Natural killer cell (primary cell): ENCODE measurements around the gene RECK. TPM values are rescaled to one million over a fixed set of nuclear protein-coding genes. Genes with fewer than 3 reads are reported as not detected.

Experiments used
- ATAC-seq, 3 donors: fragments of 150-1000 bp in 2 of 3; fragments of 200-7000 bp in 1 of 3; cut with Tn5 transposase; 1 replicate in 1 of 3; 2 replicates in 2 of 3; pipeline ENCODE4 v1.10.0; 2021; ENCODE audit warnings: mild to moderate bottlenecking in 2 of 3, moderate library complexity in 2 of 3
- DNase-seq, 2 donors: peaks; one replicate each; pipeline versions ENCODE4 v3.0.0 to v3.0.0-alpha.2; 2013 to 2021; ENCODE audit warnings: mixed read lengths in 1 of 2
- H3K27ac ChIP-seq: one replicate; pipeline ENCODE4 v1.5.1; 2013; ENCODE audit warnings: mild to moderate bottlenecking, low read length
- H3K27me3 ChIP-seq: one replicate; pipeline ENCODE4 v1.6.1; 2013; ENCODE audit warnings: low read length; ENCODE audit not compliant: control insufficient read depth, insufficient read depth
- H3K36me3 ChIP-seq: one replicate; pipeline ENCODE4 v1.6.1; 2013; ENCODE audit warnings: low read length; ENCODE audit not compliant: control insufficient read depth, insufficient read depth
- H3K4me1 ChIP-seq: one replicate; pipeline ENCODE4 v1.6.1; 2013; ENCODE audit warnings: low read length; ENCODE audit not compliant: control insufficient read depth, insufficient read depth
- H3K4me3 ChIP-seq: one replicate; pipeline ENCODE4 v1.5.1; 2013; ENCODE audit warnings: low read length
- H3K9me3 ChIP-seq: one replicate; pipeline ENCODE4 v1.6.1; 2013; ENCODE audit warnings: low read length; ENCODE audit not compliant: control insufficient read depth, insufficient read depth
- H3K27ac Mint-ChIP-seq, 2 donors: one replicate each; pipeline ENCODE4 v1.8.0; 2022; ENCODE audit warnings: mild to moderate bottlenecking in 2 of 2, mixed read lengths in 2 of 2, moderate library complexity in 1 of 2
- H3K27me3 Mint-ChIP-seq, 2 donors: one replicate each; pipeline ENCODE4 v1.8.0; 2022; ENCODE audit warnings: low read depth in 2 of 2, mixed read lengths in 2 of 2
- H3K36me3 Mint-ChIP-seq: one replicate; pipeline ENCODE4 v1.8.0; 2022; ENCODE audit warnings: mixed read lengths
- H3K4me1 Mint-ChIP-seq, 2 donors: one replicate each; pipeline ENCODE4 v1.8.0; 2022; ENCODE audit warnings: mixed read lengths in 2 of 2
- H3K4me3 Mint-ChIP-seq: one replicate; pipeline ENCODE4 v1.8.0; 2022; ENCODE audit warnings: mild to moderate bottlenecking, moderate library complexity, mixed read lengths
- H3K9me3 Mint-ChIP-seq, 2 donors: one replicate each; pipeline ENCODE4 v1.8.0; 2022; ENCODE audit warnings: mixed read lengths in 2 of 2
- WGBS: methylation state at CpG from one replicate; pipeline ENCODE4 v1.1.7; 2013; ENCODE audit warnings: missing lambda C conversion rate; ENCODE audit not compliant: insufficient coverage; 5-methylcytosine and 5-hydroxymethylcytosine counted together
- intact Hi-C: fragments of 100-400 bp; cut with micrococcal nuclease; formaldehyde crosslinking; loops from one replicate; pipeline ENCODE4 v1.14.2; 2022
- total RNA-seq, 4 donors: library from RNA; stranded (reverse); fragments of 120-200 nt in 1 of 4; gene quantifications; one replicate each; pipeline versions ENCODE4 v1.2.3 to v1.2.4, GENCODE V29; 2013 to 2022
- TF ChIP-seq, protein P1 (sequence below): fragments of 200-600 bp; IDR thresholded peaks from one replicate; pipeline ENCODE4 v1.8.0; 2022; ENCODE audit warnings: antibody characterized with exemption

The RECK gene
- total RNA-seq, 3 donors from 2014 or later (not counting 1 experiment from before 2014, with no cell fraction given): 7.4 to 10.3 (median 8.0) TPM

- no peaks in the 10 kb centered on the region for H3K27me3 ChIP-seq
- peaks cover 30 to 38% of the 10 kb centered on the region in 2 donors for H3K4me1 Mint-ChIP-seq
- intact Hi-C loops: loop anchor here (5.0 kb wide), 1 partner anchor 33 kb away; no protein-coding TSS in a partner anchor
These were observed 98.2 kb downstream of the RECK start for GRCh38 chr9:36134761-36135505.

DNA sequence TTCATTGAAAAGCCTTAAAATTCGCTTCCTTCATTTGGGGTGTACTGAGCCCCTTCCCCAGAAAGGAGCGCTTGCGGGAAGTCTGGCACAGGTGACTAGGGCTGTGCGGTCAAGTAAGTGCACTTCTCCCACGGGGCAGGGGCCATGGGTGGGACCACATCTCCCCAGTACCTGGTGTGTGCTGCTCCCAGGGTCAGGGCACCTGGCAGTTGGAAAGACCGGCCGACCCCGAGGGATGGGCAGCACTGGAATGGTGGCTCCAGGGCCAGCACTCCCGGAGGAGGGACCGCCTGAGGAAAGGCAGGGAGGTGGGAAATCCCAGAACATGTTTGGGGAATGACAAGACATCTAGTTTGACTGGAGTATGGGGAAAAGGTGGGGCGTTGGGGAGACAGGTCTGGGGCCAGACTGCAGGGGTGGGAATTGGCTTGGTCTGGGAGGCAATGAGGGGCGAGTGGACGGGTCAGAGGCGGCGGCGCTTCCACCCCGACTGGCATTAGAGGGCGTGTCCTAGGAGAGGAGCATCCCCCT lies 99.1 kb downstream of the RECK start:
- H3K27me3 ChIP-seq: no peaks in the 10 kb centered on the region
- H3K4me3 ChIP-seq: peak overlapping the region; percentile 43
- peak overlapping the region; percentile 82 for H3K4me3 Mint-ChIP-seq
- no peaks in the 10 kb centered on the region for H3K36me3 ChIP-seq
- DNase-seq (no peak), ATAC-seq (no peak)
- TF ChIP-seq, protein P1, sequence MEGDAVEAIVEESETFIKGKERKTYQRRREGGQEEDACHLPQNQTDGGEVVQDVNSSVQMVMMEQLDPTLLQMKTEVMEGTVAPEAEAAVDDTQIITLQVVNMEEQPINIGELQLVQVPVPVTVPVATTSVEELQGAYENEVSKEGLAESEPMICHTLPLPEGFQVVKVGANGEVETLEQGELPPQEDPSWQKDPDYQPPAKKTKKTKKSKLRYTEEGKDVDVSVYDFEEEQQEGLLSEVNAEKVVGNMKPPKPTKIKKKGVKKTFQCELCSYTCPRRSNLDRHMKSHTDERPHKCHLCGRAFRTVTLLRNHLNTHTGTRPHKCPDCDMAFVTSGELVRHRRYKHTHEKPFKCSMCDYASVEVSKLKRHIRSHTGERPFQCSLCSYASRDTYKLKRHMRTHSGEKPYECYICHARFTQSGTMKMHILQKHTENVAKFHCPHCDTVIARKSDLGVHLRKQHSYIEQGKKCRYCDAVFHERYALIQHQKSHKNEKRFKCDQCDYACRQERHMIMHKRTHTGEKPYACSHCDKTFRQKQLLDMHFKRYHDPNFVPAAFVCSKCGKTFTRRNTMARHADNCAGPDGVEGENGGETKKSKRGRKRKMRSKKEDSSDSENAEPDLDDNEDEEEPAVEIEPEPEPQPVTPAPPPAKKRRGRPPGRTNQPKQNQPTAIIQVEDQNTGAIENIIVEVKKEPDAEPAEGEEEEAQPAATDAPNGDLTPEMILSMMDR: no peak
- 18% methylated on average over 18 of the region's 18 CpGs for WGBS
- intact Hi-C loops: loop anchor here (1.0 to 5.0 kb wide), 2 partner anchors 15 to 34 kb away; no protein-coding TSS in a partner anchor
- H3K4me1 ChIP-seq: peaks cover 51% of the 10 kb centered on the region
- H3K9me3 Mint-ChIP-seq: no peaks in the 10 kb centered on the region
- no peaks in the 10 kb centered on the region for H3K27me3 Mint-ChIP-seq
- peak overlapping the region; percentile 66 for H3K27ac ChIP-seq
- peak overlapping the region; percentile 66 to 93 for H3K27ac Mint-ChIP-seq
- no peaks in the 10 kb centered on the region for H3K9me3 ChIP-seq
- no peaks in the 10 kb centered on the region for H3K36me3 Mint-ChIP-seq
- peaks cover 39 to 46% of the 10 kb centered on the region in 2 donors for H3K4me1 Mint-ChIP-seq

More at GRCh38 chr9:36134761-36135505, 98.2 kb downstream of the RECK start:
- Histone ChIP-seq H3K4me3 (no peak overlapping the region), H3K36me3 (no peaks in the 10 kb centered on the region), H3K9me3 (no peaks in the 10 kb centered on the region), H3K4me1 (peaks cover 42% of the 10 kb centered on the region), H3K27ac (no peak overlapping the region)
- Mint-ChIP-seq H3K36me3 (no peaks in the 10 kb centered on the region), H3K9me3 (no peaks in the 10 kb centered on the region), H3K27me3 (no peaks in the 10 kb centered on the region), H3K4me3 (peak overlapping the region; percentile 82), H3K27ac (peak overlapping the region; percentile 66 to 93)
- WGBS: 91% methylated on average over 9 of the region's 9 CpGs
- no peak for ATAC-seq
- no peak for DNase-seq
- TF ChIP-seq, protein P1: no peak

DNA sequence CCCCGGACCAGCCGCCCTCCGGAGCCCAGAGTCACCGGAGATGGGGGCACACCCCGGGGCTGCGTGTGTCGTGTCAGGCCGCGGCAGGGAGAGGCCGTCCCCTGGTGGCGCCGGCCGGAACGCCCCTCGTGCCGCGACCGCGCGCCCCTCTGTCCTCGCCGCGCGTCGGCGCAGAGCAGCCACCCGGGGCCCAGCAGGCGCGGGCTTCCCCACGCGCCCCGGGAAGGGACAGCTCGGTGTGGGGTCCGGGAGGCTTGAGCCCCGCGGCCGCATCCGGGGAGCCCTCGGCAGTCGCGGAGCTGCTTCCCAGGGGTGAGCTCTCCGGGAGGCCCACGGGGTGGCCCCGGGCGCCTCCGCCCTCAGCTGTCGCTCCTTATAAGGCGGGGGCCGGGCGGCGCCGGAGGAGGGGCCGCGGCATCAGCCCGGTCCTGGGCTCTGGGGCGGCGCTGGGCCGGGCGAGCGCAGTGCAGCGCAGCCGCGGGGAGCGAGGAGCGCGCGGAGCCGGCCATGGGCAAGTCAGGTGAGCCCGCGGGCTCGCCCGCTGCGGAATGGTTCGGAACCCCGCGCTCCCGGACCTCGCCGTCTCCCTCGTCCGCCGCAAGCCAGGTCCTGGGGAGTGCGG lies 99.7 kb downstream of the RECK start, which contains the start of gene GLIPR2:
TSS of gene GLIPR2 (plus strand) at position 462 of the 622 bp plus-strand sequence. CDS start at position 508, 46 bp downstream.
- Histone ChIP-seq H3K27ac (peak within 1 kb of the TSS; percentile 77), H3K4me3 (peak within 1 kb of the TSS; percentile 70), H3K4me1 (peaks cover 57% of the 10 kb centered on the region), H3K9me3 (no peaks in the 10 kb centered on the region), H3K36me3 (no peaks in the 10 kb centered on the region), H3K27me3 (no peaks in the 10 kb centered on the region)
- intact Hi-C loops: loop anchor here (1.0 to 5.0 kb wide), 2 partner anchors 15 to 34 kb away; no protein-coding TSS in a partner anchor
- Mint-ChIP-seq H3K27me3 (no peaks in the 10 kb centered on the region), H3K9me3 (no peaks in the 10 kb centered on the region), H3K36me3 (no peaks in the 10 kb centered on the region), H3K4me1 (peaks cover 45 to 52% of the 10 kb centered on the region in 2 donors), H3K4me3 (peak within 1 kb of the TSS; percentile 96), H3K27ac (peak within 1 kb of the TSS; percentile 93 to 100)
- ATAC-seq (peak; percentile 93 to 98 (median 96)), DNase-seq (peak; percentile 81 to 87)
- WGBS: under 1% methylated on average over 83 of the region's 83 CpGs
- TF ChIP-seq, protein P1: no peak
